NCI-H1105 treated with DMSO at 0.1 percent for 48 hours (cell line): ENCODE measurements around the gene XKR8.

Source experiments
- DNase-seq: peaks from one replicate; lab custom pipeline; 2025; lab: John Stamatoyannopoulos, UW

The XKR8 gene

DNA sequence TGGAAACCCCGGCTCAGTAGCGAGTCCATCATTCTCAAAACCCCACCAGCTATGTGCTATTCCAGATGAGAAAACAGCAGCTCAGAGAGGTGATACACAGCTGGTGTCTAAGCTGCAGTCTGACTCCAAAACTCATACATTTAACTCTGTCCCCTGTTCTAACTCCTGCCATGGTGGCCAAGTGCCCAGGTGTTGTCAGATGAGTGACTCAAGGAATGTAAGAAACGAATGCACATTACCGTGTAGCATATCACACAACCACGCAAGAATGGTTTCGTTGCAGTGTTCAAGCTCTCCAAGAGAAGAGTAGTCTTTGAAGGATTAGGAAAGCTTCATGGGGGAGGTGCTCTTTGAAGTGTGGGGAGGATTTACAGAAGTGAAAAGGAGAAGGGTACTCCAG lies 4.7 kb upstream of the XKR8 start:
- DNase-seq, result no peak

DNA sequence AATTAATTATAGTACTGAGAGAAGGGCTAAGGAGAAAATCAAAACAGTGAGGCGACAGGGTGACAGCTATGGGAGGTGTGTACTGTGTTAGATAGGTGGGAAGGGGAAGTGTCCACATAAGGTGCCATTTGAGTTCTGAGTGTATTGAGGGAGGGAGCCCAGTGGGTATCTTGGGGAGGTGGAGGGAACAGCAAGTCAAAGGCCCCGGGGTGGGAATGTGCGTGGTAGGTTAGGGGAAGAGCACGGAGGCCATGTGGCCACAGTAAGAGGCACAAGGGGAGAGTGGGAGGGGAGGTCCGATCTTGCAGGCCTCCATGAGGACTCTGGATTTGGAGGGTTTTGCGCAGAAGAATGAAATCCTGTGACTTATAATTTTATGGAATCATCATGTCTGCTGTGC lies 3.0 kb upstream of the XKR8 start:
- no peak for DNase-seq

DNA sequence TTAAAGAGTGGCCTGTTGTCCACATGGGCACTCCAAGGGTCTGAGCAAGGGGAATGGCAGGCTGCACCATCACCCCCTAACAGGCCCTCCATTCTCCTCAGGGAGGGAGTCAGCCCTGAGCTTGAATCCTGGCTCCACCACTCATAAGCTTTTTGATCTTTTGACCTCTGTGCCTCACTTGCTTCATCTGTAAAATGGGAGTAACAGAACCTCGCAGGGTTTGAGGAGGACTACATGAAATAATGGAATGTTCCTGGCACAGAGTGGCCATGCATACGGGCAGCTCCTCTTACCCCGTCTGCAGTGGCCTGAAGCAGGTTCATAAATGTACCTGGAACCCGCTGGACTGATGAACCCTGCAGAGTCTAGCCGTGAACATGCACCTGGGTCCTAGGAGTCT lies 2.1 kb upstream of the XKR8 start:
- DNase-seq, result no peak

DNA sequence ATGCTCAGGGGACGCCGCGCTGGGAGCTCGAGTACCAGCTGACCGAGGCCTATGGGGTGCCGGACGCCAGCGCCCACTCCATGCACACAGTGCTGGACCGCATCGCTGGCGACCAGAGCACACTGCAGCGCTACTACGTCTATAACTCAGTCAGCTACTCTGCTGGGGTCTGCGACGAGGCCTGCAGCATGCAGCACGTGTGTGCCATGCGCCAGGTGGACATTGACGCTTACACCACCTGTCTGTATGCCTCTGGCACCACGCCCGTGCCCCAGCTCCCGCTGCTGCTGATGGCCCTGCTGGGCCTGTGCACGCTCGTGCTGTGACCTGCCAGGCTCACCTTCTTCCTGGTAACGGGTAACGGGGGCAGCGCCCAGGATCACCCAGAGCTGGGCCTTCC lies 1.3 kb upstream of the XKR8 start:
- DNase-seq, result no peak

DNA sequence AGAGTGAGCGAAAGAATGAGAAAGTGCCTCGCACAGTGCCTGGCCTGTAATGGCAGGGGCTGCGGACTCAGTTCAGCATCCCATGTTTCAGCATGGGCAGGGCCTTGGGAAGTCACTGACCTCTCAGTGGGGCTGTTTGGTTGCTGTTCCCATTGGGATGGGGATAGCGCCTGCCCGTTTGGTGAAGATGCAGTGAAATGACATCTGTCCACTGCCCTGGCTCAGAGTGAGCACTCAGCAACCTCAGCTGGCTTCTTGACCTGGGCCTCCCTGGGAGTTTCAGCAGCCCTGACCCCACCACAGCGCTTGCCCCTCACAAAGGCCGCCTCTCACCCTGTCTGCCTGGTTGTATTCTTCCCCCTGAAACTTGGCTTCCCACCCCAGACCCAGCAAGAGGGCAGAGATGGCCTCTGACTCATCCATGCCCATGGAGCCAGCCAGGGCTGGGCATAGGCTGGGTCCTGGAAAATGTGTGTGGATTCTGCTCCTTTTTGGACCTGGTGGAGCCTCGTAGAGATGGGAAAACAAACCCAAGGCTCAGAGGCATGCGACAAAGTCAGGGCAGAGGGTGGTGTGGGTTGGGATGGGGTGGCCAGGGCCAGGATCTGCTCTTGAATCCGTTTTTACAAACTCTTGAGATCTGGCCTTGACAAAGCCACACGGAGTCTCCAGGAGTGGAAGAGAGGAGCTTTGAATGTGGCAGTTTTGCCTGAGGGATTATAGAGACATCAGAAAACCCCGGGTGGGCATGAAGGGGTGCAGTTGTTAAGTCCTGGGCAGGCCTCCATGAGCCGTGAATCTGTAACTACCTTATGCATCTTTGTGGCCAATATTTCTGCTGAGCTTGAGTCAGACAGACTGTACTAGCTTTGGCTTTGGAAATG lies 1.2 kb downstream of the XKR8 start:
- DNase-seq, result no peak

DNA sequence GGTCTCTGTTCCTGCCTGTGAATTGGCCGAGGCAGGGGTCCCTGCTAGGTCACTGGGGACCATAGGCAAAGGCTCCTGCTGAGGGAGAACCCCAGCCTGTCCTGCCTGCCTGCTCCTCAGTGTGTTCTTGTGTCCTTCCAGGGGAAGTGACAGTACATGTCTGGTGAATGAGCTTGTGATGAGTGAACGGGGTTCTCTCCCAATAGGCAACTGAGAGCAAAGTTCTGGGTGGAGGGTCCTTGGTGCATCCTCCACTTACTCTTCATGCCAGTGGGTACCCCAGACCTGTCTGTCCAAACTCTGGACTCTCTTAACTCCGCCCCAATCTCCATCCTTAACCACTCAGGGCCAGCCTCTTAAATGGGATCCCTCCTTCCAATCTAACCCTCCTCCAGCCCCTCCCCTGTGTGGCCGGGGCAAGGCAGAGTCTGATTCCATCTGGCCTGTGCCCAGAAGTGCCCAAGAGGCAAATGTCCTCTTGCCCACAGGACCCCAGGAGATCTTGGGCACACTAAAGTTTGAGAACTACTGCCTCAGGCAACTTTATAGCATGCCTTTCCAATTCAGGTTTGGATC lies 2.0 kb downstream of the XKR8 start:
- DNase-seq, result no peak

DNA sequence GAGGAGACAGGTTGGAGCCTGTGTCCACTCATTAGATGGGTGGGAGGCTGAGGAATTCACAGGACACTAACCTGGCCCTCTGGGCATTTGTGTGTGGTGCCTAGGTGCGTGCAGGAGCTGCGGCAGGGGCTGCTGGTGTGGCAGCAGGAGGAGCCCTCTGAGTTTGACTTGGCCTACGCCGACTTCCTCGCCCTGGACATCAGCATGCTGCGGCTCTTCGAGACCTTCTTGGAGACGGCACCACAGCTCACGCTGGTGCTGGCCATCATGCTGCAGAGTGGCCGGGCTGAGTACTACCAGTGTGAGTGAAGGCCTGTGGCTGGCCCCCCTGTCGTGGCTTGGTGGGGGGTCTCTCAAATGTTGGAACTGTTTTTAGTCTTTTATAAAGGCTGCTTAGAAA lies 3.6 kb downstream of the XKR8 start:
- DNase-seq, result no peak

DNA sequence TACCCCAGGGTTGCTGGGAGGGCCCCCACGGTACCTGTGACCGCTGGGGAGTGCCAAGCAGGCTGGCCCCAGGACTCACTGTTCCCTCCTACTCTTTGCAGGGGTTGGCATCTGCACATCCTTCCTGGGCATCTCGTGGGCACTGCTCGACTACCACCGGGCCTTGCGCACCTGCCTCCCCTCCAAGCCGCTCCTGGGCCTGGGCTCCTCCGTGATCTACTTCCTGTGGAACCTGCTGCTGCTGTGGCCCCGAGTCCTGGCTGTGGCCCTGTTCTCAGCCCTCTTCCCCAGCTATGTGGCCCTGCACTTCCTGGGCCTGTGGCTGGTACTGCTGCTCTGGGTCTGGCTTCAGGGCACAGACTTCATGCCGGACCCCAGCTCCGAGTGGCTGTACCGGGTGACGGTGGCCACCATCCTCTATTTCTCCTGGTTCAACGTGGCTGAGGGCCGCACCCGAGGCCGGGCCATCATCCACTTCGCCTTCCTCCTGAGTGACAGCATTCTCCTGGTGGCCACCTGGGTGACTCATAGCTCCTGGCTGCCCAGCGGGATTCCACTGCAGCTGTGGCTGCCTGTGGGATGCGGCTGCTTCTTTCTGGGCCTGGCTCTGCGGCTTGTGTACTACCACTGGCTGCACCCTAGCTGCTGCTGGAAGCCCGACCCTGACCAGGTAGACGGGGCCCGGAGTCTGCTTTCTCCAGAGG lies 6.8 kb downstream of the XKR8 start:
- DNase-seq, result no peak

DNA sequence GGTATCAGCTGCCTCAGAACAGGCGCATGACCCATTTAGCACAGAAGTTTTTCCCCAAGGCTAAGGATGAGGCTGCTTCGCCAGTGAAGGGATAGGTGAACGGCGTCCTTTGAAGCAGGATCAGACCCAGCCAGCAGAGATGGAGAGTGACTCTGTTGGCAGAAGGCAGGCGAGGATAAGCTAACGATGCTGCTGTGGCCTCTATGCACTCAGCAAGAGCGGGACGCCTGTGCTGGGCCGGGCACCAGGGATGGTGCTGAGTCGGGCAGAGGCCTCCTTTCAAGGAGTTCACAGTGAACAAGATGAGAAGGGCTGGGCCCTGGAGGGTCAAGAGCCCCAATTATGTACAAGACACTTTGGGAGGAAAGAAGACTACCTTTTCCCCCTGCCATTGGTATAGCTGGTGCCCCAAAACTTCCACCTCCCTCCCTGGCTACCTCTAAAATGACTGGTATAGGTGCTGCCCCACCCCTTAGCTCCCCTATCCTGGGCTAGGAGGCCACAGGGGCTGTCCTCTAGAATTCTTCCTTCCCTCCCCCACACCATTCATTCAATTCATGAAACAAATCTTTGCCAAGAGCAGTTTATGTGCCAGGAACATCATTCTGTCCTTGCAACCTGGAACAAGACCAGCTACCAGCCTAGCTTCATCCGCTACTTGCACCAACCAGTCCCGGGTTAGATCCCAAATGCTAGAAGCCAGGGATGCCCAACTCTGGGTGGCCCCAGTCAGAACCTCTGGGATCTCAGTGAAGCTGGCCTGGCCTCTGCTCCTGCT lies 7.5 kb downstream of the XKR8 start:
- no peak for DNase-seq

DNA sequence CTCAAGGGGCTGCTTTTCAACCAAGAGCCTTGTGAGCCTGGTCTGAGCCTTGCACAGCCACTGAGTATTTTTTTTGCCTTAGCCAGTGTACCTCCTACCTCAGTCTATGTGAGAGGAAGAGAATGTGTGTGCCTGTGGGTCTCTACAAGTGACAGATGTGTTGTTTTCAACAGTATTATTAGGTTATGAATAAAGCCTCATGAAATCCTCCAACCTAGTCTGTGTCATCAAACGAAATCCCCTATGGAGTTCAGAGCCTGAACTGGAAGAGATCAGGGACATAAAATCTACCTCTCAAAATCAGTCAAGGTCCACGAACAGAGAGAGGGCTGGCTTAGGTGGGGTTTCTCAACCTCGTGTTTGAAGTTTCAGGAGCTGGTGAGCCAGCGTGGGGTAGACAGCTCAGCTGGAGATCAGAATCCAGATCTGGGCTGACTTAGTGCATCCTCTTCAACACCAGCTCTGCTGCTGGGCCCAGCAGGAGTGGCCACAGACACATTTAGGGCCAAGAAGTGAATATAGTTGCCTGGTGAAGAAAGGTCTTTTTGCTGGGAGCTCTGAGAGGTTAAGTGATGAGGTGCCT lies 8.2 kb downstream of the XKR8 start:
- no peak for DNase-seq

DNA sequence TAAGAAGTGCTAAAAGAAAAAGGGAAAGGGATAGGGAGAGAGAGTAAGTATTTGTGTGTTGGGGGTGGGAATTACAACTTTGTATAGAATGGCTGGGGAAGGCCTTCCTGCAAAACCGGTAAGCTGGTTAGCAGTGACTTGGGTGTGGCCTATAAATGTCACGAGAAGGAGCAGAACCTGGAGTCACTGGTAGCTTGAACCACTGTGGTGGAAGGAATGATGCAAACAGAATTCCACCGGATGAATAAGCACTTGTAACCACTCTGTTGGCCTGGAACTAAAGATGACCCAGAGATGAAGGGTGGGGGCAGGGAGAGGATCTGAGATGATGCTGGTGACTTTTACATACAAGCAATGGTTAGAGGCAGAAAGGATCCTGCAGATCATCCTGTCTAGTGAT lies 8.9 kb downstream of the XKR8 start:
- DNase-seq, result no peak

DNA sequence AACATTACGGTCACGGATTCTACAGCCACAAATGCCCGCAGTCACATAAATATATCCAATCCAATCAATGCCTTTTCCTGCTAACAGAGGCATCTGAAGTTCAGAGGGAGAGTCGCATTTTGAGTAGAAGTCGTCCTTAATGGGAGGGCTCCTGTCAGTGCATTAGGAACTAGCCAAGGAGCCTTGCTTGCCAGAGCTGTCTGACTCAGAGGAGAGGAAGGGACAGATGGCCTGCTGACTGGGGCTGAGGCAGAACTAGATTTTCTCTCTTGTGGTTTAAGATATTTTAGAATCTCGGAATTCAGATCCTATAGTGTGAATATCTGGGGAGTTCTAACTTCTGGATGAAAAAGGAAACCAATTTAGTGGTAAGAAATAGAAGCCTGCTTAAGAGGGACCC lies 10.6 kb downstream of the XKR8 start:
- no peak for DNase-seq

DNA sequence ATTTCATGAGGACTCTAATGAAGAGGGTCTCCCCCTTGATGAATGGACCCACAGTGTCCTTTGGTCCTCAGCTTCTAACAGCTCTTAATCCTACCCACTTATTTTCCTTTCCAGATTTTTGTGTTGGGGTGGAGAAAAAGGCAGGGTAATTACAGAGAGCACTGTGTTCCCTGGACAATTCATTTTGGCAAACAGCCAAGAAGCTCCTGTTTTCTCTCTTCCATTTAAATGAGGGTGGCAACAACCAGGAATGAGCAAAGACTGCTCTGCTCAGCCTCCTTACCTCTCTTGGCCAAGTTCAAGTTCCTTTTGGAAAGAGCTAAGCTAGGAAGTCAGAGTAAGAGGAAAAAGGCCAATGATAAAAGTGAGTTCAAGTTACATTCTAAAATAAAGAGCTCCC lies 11.9 kb downstream of the XKR8 start:
- DNase-seq, result peak; percentile 80

DNA sequence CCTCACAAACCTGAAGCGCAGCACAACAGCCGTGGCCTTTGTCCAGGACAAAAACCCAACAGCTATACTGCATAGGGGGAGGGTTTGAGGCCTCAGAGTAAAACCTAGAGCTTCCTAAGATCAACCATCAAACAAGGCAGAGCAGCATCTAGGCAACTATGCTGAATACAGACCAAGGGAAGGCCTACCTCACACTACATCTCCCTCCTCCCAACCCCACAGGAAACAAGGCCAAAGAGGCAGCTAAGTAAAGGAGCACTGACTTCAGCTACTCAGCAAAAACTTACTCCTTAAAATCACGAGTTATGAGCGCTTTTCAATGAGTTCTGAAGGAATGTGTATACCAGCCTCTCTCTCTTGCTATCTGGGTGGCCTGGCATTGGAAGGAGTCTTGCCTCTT lies 12.4 kb downstream of the XKR8 start:
- DNase-seq, result no peak

DNA sequence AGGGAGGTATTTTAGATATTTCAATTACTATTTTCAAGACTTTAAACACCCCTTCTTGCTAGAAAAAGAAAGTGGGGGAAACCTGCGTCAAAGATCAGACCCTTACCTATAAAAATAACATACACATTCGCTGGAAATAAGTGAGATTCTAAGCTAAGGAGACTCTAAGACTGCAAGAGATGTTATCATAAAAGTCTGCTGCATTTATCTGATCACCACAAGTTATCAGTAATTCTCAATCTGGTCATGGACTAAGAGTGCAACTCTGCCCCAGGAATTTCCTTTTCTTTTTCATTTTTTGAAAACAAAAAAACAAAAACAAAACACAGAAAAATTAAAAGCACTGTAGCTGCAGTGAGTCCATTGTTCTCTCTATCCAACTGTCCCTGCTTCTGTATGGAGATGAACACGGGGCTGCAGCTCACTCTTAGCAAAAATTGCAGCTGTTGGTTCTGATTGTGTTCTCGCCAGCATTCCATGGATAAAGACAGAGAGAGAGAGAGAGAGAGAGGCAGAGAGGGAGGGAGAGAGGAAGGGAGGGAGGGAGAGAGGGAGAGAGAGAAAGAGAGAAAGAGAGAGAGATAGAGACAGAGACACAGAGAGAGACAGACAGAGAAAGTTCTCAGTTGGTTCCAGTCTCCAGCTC lies 14.1 kb downstream of the XKR8 start:
- no peak for DNase-seq

DNA sequence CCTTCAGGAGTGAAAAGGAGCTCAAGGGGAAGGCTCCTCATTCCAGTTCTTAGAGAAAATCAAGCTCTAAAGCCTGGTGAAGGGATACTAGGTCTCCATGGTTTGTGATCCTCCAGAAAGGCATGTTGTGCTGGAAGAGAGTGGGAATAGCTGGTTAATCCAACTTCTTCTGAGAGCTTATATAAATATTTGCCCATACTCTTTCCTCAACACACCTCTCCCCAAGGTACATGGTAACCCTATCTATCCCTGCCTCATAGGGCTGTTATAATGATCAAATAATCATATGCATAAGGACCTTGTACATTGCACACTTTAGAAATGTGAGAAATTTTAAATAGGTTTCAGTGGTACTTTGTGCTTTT lies 14.6 kb downstream of the XKR8 start:
- DNase-seq, result no peak

DNA sequence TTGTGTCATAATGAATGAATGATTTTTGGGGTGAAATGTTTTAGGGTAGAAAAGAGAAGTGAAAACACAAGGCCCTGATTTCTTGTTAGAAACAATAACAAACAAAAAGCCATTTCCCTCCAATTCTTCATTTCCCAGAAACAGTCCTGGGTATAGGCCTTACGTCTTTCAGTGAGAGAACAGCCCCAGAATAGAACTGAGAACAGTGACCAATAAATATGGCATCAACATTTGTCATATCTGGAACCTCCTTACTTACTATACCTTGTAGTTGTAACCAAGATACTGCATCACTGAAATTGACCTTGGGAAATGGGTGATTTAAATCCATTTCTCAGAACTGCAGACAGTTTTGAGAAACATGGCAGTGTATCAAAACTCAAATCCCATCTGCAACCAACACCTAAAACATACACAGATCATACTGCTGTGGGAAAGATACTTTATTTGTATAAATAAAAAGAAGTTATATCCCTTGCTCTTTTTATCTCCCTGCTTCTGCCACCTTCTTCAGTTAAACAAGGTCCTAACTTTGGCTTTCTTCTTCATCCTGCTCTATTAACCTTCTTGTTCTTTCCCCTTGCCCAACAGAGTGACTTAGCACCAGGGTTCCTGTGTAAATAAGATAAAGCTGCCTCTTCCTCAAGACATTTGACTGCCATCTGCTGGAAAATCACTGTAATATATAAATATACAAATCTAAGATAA lies 19.5 kb downstream of the XKR8 start:
- peak; percentile 57 for DNase-seq

DNA sequence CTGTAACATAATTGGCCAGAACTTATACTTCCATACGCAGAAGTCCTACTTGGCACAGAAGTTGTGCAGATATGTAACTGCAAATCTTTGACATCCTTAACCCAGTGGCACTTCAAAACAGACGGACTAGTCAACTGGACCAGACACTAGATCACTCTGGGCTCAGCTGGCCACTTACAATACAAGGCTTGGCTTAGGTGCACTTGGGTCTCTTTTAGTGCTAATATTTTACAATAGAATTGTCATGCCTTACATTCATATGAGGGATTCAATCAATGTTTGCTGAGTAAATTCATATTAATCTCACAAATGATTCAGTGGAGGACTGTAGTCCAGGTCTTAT lies 20.1 kb downstream of the XKR8 start:
- no peak for DNase-seq

DNA sequence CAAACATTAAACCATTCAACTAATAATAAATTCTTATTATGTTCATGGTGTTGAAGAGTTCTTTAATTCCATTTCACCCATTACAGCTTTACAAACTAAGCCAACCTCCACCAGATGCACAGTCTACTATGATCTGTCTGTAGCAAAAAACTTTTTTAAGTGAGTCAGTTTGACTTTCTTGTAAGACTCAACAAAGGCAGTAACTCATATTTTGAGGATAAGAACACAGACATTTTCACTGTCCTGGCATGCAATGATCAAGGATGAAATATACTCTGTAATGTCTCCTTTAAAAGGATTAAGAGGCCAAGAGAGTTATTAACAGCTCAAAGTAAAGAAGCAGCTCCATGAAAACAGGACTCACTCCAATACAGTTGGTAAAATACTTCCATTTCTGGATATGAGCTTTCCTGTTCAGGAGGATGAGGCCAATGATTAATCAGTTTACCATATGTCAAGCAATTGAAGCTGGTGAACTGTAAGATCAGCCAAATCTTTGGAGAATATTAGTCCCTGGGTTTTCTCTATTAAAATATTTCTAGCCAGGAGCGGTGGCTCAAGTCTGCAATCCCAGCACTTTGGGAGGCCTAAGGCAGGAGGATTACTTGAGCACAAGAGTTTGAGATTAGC lies 20.6 kb downstream of the XKR8 start:
- no peak for DNase-seq

DNA sequence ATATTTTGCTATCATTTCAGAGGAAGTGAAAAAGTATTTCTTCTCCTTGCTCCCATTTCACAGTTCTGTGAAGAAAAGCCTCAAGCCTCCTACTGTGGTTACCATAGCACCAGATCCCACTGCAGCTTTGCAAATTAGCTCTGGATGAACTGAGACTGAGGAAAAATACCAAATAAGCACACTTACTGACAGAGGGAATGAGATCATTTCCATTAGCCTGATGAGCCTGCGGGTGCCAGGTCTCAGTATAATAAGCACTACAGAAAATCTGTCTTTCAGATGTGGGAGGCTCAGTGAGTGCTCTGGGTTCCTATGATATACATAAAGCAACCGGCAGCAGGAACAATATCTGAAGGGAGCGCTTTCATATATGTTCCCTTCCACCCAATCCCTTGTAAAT lies 21.4 kb downstream of the XKR8 start:
- DNase-seq, result no peak
